ENCODE data around the gene ARHGEF18.

The ARHGEF18 gene

DNA sequence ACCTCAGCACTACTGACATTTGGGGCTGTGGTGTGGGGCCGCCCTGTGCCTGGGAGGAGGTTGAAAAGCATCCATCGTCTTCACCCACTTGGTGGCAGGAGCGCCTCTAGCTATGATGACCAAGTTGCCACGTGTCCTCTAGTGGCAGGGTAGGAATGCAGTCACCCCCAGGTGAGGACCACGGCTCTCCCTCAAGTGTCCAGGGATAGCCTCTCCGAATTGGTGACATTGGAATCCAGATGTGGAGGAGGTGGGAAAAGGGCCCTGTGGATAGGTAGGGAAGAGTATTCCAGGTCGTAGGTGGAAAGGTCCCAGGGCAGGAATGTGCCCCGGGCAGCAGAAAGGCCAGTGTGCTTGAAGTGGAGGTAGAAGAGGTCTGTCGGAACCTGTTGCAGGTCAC is 37.6 kb downstream of the ARHGEF18 start:
- DNase-seq, result no peak

DNA sequence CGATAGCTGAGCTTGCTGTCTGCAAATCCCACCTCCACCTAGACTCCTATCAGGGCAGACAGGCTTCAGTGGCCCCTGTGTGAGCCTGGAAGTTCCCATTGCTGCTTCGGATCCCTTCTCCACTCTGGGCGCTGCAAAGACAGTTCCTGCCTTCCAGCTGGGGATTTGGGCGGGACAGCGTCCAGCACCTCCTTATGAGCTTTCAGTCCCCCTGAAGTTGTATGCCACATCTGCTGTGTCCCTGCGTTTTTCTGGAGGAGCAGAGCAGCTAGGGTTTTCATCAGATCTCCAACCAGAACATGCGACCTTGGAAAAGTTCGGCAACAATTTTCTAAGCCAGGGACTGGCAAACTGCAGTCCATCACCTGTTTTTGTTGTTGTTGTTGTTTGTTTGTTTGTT is 38.0 kb downstream of the ARHGEF18 start:
- no peak for DNase-seq

DNA sequence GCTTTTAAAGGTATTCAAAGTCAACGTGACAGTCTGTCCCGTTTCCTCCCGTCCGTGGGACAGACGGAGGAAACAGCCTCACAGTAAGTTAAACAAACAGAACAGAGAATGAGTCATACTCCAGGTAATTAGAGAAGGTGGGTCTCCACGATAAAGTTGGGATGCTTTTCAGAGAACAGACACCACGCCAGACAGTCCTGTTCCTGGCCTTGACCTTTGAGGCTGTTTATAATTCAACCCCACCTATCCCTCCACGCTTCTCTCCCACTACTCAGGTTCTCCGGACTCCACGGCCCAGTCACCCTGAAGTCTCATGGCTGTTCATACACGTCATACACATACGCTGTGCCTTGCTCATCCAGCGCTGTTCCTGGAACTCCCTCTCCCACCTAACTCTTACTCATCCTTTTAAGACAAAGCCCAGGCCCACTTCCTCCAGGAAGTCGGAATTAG is 42.5 kb downstream of the ARHGEF18 start:
- DNase-seq, result no peak

DNA sequence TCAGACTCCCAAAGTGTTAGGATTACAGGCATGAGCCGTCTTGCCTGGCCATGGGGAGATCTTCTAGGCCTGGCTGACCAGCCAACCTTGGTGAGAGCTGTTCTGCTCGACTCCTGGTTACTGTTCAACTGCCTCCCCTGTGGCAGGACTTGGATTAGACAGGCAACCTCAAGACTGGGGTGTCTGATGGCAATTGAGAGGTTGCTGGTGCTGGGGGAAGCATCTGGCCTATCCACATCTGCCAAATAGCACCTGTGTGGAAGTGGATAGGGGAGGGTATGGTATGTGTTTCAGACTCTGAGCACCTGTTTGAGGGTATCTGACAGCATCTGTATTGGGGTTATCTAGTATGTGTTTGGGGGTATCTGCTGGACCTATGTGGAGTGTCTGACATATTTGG is 44.7 kb downstream of the ARHGEF18 start:
- DNase-seq, result no peak

DNA sequence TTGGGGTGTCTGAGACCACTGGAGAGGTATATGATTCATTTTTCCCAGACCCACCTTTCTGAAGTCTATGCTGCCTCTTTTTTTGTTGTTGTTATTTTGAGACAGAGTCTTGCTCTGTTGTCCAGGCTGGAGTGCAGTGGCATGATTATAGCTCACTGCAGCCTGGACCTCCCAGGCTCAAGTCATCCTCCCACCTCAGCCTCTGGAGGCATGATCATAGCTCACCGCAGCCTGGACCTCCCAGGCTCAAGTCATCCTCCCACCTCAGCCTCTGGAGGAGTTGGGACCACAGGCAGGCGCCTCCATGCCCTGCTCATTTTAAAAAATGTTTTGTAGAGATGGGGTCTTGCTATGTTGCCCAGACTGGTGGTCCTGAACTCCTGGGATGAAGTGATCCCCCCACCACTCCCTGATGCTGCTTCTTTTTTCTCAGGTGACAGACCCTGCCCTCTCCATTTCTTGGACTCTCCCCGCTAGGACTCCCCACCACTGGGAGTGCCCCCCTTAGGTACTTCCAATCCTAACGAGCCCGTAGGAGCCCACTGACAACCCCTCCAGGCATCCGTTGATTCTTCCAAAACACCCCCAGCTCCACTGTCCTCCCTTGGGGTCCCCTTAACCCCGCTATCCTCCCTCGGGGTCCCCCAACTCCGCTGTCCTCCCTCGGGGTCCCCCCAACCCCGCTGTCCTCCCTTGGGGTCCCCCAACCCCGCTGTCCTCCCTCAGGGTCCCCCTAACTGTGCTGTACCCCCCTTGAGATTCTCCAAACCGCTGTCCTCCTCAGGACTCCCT is 45.4 kb downstream of the ARHGEF18 start:
- DNase-seq, result no peak

DNA sequence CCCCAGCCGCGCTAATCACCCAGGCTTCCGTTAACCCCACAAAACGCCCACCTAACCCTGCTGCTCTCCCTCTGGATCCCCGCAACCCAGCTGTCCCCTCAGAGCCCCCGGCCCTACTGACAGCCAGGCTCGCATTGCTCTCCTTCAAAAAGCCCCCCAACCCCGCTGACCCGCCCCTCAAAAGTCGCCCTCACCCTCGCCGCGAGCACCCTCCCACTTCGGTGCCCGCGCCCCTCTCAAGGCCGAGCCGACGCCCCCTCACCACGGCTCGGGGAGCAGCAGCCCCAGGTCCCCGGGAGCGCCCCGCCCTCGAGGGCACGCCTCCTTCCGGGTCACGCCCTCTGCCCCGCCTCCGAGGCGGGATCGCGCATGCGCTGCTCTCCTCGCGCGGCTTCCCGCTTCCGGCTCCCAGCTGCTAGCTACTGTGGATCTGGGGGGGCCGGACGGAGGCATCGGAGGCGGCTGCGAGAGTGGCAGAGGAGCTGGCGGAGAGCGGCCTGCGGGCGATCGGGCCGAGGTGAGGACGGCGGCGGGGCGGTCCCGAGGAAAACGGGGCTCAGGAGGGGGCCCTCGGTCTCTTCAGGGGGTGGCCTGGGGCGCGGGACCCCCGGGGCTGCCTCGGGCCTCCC is 46.1 kb downstream of the ARHGEF18 start:
- DNase-seq, result peak; percentile 42 to 57

DNA sequence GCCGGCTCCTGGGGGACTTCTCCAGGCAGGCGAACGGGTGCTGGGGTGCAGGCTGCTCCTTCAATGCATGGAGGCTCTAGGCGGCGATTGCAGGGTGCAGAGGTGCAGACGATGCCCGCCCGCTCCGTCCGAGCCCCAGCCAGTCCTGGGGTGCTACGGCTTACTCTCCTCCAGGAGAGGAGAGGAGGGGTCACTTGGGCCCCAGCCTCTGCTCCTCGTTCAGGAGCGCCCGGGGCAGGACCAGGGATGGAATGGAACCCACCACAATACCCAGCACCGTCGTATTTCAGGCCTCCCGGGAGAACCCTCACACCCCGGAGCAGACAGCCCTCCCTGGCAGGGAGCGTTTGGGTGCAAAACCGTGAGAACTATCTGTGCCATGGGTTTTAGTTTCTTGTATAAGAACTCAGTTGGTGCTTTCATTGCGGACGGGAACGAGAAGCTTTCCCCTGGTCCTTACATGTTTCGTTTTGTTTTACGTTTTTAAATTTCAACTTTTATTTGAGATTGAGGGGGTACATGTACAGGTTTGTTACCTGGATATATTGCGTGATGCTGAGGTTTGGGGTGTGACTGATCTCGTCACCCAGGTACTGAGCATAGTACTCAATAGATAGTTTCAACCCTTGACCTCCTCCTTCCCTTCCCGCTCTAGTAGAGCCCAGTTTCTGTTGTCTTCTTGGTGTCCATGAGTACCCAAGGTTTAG is 46.8 kb downstream of the ARHGEF18 start:
- DNase-seq, result no peak

DNA sequence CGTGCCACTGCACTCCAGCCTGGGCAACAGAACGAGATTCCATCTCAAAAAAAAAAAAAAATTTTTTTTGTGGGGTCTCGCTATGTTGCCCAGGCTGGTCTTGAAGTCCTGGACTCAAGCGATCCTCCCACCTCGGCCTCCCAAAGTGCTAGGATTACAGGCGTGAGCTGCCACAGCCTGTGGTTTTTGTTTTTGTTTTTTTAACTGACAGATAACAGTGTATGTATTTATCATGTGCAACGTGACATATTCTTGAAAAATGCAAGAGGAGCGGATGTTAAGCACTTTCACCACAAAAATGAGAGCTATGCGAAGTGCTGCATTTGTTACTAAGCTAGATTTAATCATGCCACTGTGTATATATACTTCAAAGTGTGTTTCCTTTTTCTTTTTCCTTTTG is 49.0 kb downstream of the ARHGEF18 start:
- DNase-seq, result no peak

Measured in SHP77 (cell line).